CD4-positive, alpha-beta T cell treated with Interferon alpha-2 for 1 hour (primary cell): Measurements from ENCODE around the gene TEDC1.

Experiments used
- DNase-seq, 2 donors: peaks; one replicate each; pipeline ENCODE4 v3.0.0-alpha.2; 2020 to 2022

Gene TEDC1

GRCh38 chr14:105474483-105475268, 16.4 kb upstream of the TEDC1 start, which contains the start of gene CRIP2:
CRIP2 (plus strand) TSS chr14:105474821; CDS start chr14:105474863, 42 bp downstream.
- peak; percentile 15 to 69 for DNase-seq

- peak in 1 of 2 donors; percentile 16 for DNase-seq
These were observed 15.6 kb upstream of the TEDC1 start for GRCh38 chr14:105475269-105476096.

- DNase-seq, result no peak
These were observed 14.8 kb upstream of the TEDC1 start for GRCh38 chr14:105476097-105476830.

- DNase-seq, result no peak
These were observed 14.0 kb upstream of the TEDC1 start for GRCh38 chr14:105476831-105477659.

- DNase-seq, result peak; percentile 84 to 86
These were observed 13.2 kb upstream of the TEDC1 start for GRCh38 chr14:105477660-105478397.

GRCh38 chr14:105478398-105479251, 12.4 kb upstream of the TEDC1 start:
- DNase-seq, result peak; percentile 50 to 51

- peak in 1 of 2 donors; percentile 22 for DNase-seq
These were observed 11.5 kb upstream of the TEDC1 start for GRCh38 chr14:105479431-105480158.

- peak in 1 of 2 donors; percentile 7 for DNase-seq
These were observed 10.8 kb upstream of the TEDC1 start for GRCh38 chr14:105480199-105480746.

- DNase-seq, result peak; percentile 89 to 93
These were observed 9.9 kb upstream of the TEDC1 start for GRCh38 chr14:105480807-105481801.

- DNase-seq, result peak; percentile 98 to 99
These were observed 9.1 kb upstream of the TEDC1 start for GRCh38 chr14:105481886-105482457.

GRCh38 chr14:105482486-105483110, 8.4 kb upstream of the TEDC1 start:
- no peak for DNase-seq

GRCh38 chr14:105483300-105484068, 7.6 kb upstream of the TEDC1 start:
- peak in 1 of 2 donors; percentile 7 for DNase-seq

- peak; percentile 65 to 76 for DNase-seq
These were observed 6.7 kb upstream of the TEDC1 start for GRCh38 chr14:105484069-105484996.

- no peak for DNase-seq
These were observed 6.1 kb upstream of the TEDC1 start for GRCh38 chr14:105484997-105485393.

- DNase-seq, result peak; percentile 66 to 82
These were observed 5.3 kb upstream of the TEDC1 start for GRCh38 chr14:105485739-105486162.
